Neural cell (in vitro differentiated cells): ENCODE data around the gene VPS54. TPM values are rescaled to one million over a fixed set of nuclear protein-coding genes. Genes with fewer than 3 reads are reported as not detected.
"Not testable (repeated sequence)": the region's sequence is repeated elsewhere in the genome, so short reads cannot be mapped to it uniquely, and the experiment has no call there.

ENCODE experiments used
- H2AFZ ChIP-seq: fragments of 200-600, 300-800 bp; sonication (generic), shearing (Covaris generic); 2 replicates; pipeline ENCODE4 v1.6.0; 2014; ENCODE audit warnings: low read depth, mild to moderate bottlenecking, antibody characterized with exemption, low read length, moderate library complexity
- H3F3A ChIP-seq: fragments of 200-600 bp; shearing (Covaris generic); 2 replicates; pipeline ENCODE4 v1.6.1; 2016; ENCODE audit warnings: mild to moderate bottlenecking, moderate library complexity, mixed read lengths, antibody characterized with exemption, low read length; ENCODE audit not compliant: insufficient read depth, poor library complexity, severe bottlenecking
- H3K27ac ChIP-seq: fragments of 200-600, 300-800 bp; sonication (generic), shearing (Covaris generic); 2 replicates; pipeline ENCODE4 v1.5.1; 2014; ENCODE audit warnings: mild to moderate bottlenecking, low read length, moderate library complexity
- H3K27me3 ChIP-seq: fragments of 300-800, 200-600 bp; sonication (generic), shearing (Covaris generic); 2 replicates; pipeline ENCODE4 v1.6.0; 2014; ENCODE audit warnings: mild to moderate bottlenecking, low read depth, low read length, moderate library complexity; ENCODE audit not compliant: insufficient read depth
- H3K36me3 ChIP-seq: fragments of 300-800, 200-600 bp; sonication (generic), shearing (Covaris generic); 2 replicates; pipeline ENCODE4 v1.5.1; 2014; ENCODE audit warnings: mild to moderate bottlenecking, antibody characterized with exemption, low read length, moderate library complexity; ENCODE audit not compliant: insufficient read depth
- H3K4me2 ChIP-seq: fragments of 300-800, 200-600 bp; sonication (generic), shearing (Covaris generic); 2 replicates; pipeline ENCODE4 v1.6.0; 2014; ENCODE audit warnings: mild to moderate bottlenecking, low read length
- H3K4me3 ChIP-seq: fragments of 300-800, 200-600 bp; sonication (generic), shearing (Covaris generic); 2 replicates; pipeline ENCODE4 v1.5.1; 2014; ENCODE audit warnings: mild to moderate bottlenecking, low read length, moderate library complexity
- H3K79me2 ChIP-seq: fragments of 200-600 bp; shearing (Covaris generic); replicated peaks from 2 replicates; pipeline ENCODE4 v1.6.0; 2014; ENCODE audit warnings: mild to moderate bottlenecking, low read length, moderate library complexity; ENCODE audit not compliant: insufficient read depth
- H3K9ac ChIP-seq: fragments of 300-800, 200-600 bp; sonication (generic), shearing (Covaris generic); 2 replicates; pipeline ENCODE4 v1.6.1; 2016; ENCODE audit warnings: mild to moderate bottlenecking, low read length, mixed read lengths
- H3K9me2 ChIP-seq: fragments of 200-600 bp; shearing (Covaris generic); 2 replicates; pipeline ENCODE4 v1.6.1; 2016; ENCODE audit warnings: mild to moderate bottlenecking, low read length, mixed read lengths; ENCODE audit not compliant: insufficient read depth
- H3K9me3 ChIP-seq: fragments of 200-600, 300-800 bp; sonication (generic), shearing (Covaris generic); 2 replicates; pipeline ENCODE4 v1.6.1; 2016; ENCODE audit warnings: mild to moderate bottlenecking, mixed run types, low read length, moderate library complexity, mixed read lengths
- H4K20me1 ChIP-seq: fragments of 200-600 bp; shearing (Covaris generic); 2 replicates; pipeline ENCODE4 v1.6.1; 2016; ENCODE audit warnings: mild to moderate bottlenecking, mixed run types; ENCODE audit not compliant: insufficient read depth
- EP300 ChIP-seq: fragments of 450-650 bp; conservative IDR thresholded peaks from 2 replicates; pipeline ENCODE4 v1.6.1; 2014; ENCODE audit warnings: antibody characterized with exemption, mild to moderate bottlenecking, moderate library complexity; ENCODE audit not compliant: poor library complexity, severe bottlenecking
- EZH2 ChIP-seq: fragments of 200-600, 300-800 bp; shearing (Covaris generic), sonication (generic); IDR thresholded peaks from 2 replicates; pipeline ENCODE4 v1.6.1; 2014; ENCODE audit warnings: antibody characterized with exemption, low read length, borderline replicate concordance, mild to moderate bottlenecking; ENCODE audit not compliant: insufficient read depth, poor library complexity, severe bottlenecking
- MXI1 ChIP-seq: fragments of 450-650 bp; conservative IDR thresholded peaks from 2 replicates; pipeline ENCODE4 v1.6.1; 2014; ENCODE audit warnings: antibody characterized with exemption, mild to moderate bottlenecking; ENCODE audit not compliant: poor library complexity, severe bottlenecking
- POLR2AphosphoS5 ChIP-seq: IDR thresholded peaks from 2 replicates; pipeline ENCODE4 v1.6.1; 2012
- RAD21 ChIP-seq: fragments of 450-650 bp; conservative IDR thresholded peaks from 2 replicates; pipeline ENCODE4 v1.6.1; 2014; ENCODE audit warnings: antibody characterized with exemption, mild to moderate bottlenecking, moderate library complexity
- SMC3 ChIP-seq: fragments of 450-650 bp; conservative IDR thresholded peaks from 2 replicates; pipeline ENCODE4 v1.6.1; 2014; ENCODE audit warnings: antibody characterized with exemption, mild to moderate bottlenecking, moderate library complexity; ENCODE audit not compliant: poor library complexity
- TAF1 ChIP-seq: IDR thresholded peaks from 2 replicates; pipeline ENCODE4 v1.6.1; 2012; ENCODE audit warnings: low read depth
- polyA plus RNA-seq: library from polyadenylated mRNA; depleted of rRNA; stranded (reverse); fragments of >200 nt; gene quantifications from 2 replicates; pipeline ENCODE4 v1.2.3, GENCODE V29; 2014
- TF ChIP-seq, protein P1 (sequence below): IDR thresholded peaks from 2 replicates; pipeline ENCODE4 v1.6.1; 2012; ENCODE audit warnings: borderline replicate concordance
- TF ChIP-seq, protein P2 (sequence below): fragments of 450-650 bp; IDR thresholded peaks from 2 replicates; pipeline ENCODE4 v1.5.1; 2014; ENCODE audit warnings: antibody characterized with exemption, mild to moderate bottlenecking, moderate library complexity; ENCODE audit not compliant: poor library complexity, severe bottlenecking

VPS54 gene
- polyA plus RNA-seq, 1 donor from 2014 or later = 34.2 TPM

DNA sequence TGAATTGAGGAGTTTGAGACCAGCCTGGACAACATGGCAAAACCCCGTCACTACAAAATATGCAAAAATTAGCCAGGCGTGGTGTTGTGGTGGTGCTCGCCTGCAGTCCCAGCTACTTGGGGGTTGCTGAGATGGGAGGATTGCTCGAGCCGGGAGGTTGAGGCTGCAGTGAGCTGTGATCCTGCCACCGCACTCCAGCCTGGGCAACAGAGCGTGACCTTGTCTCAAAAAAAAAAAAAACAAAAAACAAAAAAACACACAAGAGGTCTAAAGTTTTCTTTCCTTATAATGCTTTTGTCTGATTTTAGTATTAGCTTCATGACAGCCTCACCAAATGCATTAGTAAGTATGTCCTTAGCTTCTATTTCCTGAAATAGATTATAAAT, 43.1 kb downstream of the VPS54 start:
- Histone ChIP-seq H3K36me3 (no peaks in the 10 kb centered on the region), H3K9me2 (no peaks in the 10 kb centered on the region), H3K9me3 (no peaks in the 10 kb centered on the region), H3K4me2 (no peak overlapping the region), H2AFZ (no peak overlapping the region), H3F3A (no peaks in the 10 kb centered on the region), H3K4me3 (no peak overlapping the region), H4K20me1 (no peaks in the 10 kb centered on the region), H3K79me2 (no peaks in the 10 kb centered on the region), H3K9ac (no peak overlapping the region), H3K27me3 (no peaks in the 10 kb centered on the region), H3K27ac (no peak overlapping the region)
- no peak for TF ChIP-seq MXI1
- TF ChIP-seq TAF1 = no peak
- TF ChIP-seq SMC3 = no peak
- no peak for TF ChIP-seq POLR2AphosphoS5
- TF ChIP-seq, protein P1, sequence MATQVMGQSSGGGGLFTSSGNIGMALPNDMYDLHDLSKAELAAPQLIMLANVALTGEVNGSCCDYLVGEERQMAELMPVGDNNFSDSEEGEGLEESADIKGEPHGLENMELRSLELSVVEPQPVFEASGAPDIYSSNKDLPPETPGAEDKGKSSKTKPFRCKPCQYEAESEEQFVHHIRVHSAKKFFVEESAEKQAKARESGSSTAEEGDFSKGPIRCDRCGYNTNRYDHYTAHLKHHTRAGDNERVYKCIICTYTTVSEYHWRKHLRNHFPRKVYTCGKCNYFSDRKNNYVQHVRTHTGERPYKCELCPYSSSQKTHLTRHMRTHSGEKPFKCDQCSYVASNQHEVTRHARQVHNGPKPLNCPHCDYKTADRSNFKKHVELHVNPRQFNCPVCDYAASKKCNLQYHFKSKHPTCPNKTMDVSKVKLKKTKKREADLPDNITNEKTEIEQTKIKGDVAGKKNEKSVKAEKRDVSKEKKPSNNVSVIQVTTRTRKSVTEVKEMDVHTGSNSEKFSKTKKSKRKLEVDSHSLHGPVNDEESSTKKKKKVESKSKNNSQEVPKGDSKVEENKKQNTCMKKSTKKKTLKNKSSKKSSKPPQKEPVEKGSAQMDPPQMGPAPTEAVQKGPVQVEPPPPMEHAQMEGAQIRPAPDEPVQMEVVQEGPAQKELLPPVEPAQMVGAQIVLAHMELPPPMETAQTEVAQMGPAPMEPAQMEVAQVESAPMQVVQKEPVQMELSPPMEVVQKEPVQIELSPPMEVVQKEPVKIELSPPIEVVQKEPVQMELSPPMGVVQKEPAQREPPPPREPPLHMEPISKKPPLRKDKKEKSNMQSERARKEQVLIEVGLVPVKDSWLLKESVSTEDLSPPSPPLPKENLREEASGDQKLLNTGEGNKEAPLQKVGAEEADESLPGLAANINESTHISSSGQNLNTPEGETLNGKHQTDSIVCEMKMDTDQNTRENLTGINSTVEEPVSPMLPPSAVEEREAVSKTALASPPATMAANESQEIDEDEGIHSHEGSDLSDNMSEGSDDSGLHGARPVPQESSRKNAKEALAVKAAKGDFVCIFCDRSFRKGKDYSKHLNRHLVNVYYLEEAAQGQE = no peak
- TF ChIP-seq EP300 = no peak
- TF ChIP-seq EZH2 = no peak
- TF ChIP-seq RAD21 = no peak

DNA sequence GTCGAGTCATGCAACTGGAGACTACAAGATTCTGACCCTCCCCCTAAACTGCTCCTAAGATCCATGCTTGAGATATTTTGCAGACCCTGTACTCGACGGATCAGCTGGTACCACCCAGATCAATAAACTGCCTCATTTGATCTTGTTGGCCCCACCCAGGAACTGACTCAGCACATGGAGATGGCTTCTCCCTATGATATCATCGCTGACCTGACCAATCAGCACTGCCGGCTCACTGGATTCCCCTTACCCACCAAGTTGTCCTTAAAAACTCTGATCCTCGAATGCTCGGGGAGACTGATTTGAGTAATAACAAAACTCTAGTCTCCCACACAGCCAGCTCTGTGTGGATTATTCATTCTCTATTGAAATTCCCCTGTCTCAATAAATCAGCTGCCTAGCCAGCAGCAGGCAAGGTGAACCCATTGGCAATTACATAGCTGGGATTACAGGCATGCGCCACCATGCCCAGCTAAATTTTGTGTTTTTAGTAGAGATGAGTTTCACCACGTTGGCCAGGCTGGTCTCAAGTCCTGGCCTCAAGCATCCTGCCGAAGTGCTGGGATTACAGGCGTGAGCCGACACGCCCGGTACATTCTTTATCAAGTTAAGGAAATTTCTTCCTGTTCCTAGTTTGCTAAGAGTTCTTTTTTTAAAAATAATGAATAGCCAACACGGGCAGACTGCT, 43.6 kb downstream of the VPS54 start:
- H3K9me3 ChIP-seq = no peaks in the 10 kb centered on the region
- H2AFZ ChIP-seq = no peak overlapping the region
- H3K36me3 ChIP-seq = no peaks in the 10 kb centered on the region
- no peaks in the 10 kb centered on the region for H4K20me1 ChIP-seq
- no peaks in the 10 kb centered on the region for H3K27me3 ChIP-seq
- no peaks in the 10 kb centered on the region for H3F3A ChIP-seq
- no peaks in the 10 kb centered on the region for H3K9me2 ChIP-seq
- no peaks in the 10 kb centered on the region for H3K79me2 ChIP-seq
- H3K4me2 ChIP-seq = no peak overlapping the region
- no peak overlapping the region for H3K4me3 ChIP-seq
- TF ChIP-seq POLR2AphosphoS5 (no peak), EZH2 (no peak), EP300 (no peak), MXI1 (no peak), RAD21 (no peak)
- TF ChIP-seq, protein P2, sequence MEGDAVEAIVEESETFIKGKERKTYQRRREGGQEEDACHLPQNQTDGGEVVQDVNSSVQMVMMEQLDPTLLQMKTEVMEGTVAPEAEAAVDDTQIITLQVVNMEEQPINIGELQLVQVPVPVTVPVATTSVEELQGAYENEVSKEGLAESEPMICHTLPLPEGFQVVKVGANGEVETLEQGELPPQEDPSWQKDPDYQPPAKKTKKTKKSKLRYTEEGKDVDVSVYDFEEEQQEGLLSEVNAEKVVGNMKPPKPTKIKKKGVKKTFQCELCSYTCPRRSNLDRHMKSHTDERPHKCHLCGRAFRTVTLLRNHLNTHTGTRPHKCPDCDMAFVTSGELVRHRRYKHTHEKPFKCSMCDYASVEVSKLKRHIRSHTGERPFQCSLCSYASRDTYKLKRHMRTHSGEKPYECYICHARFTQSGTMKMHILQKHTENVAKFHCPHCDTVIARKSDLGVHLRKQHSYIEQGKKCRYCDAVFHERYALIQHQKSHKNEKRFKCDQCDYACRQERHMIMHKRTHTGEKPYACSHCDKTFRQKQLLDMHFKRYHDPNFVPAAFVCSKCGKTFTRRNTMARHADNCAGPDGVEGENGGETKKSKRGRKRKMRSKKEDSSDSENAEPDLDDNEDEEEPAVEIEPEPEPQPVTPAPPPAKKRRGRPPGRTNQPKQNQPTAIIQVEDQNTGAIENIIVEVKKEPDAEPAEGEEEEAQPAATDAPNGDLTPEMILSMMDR = no peak
- no peak overlapping the region for H3K27ac ChIP-seq
- no peak overlapping the region for H3K9ac ChIP-seq

DNA sequence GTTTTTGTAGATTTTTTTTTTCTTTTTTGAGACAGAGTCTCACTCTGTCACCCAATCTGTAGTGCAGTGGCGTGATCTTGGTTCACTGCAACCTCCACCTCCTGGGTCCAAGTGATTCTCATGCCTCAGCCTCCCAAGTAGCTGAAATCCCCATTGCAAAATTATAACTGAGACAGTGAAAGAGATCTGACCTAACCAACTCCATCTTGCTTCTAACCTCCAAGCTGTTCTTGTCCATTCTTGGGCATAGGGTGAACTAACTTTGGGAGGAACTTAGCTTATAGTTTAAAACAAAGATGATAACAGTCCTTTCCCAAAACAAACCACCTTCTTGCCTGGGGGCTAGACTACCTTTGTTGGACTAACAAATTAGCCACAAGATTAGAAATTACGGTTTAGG, 44.2 kb downstream of the VPS54 start:
- H3K9ac ChIP-seq, H2AFZ ChIP-seq, H3K4me3 ChIP-seq, H3K9me2 ChIP-seq, H3F3A ChIP-seq, H3K36me3 ChIP-seq, H3K79me2 ChIP-seq, H3K27me3 ChIP-seq, H3K27ac ChIP-seq, H4K20me1 ChIP-seq, H3K9me3 ChIP-seq, H3K4me2 ChIP-seq: not testable (repeated sequence)
